D721Med (cell line): ENCODE data around the gene CDK9.

Experiments used
- DNase-seq: peaks from one replicate; pipeline ENCODE4 v3.0.0; 2011; ENCODE audit warnings: low spot score; ENCODE audit not compliant: insufficient read length
- FAIRE-seq: peaks from 2 replicates; lab custom pipeline; 2011; peaks lifted over from hg19 to GRCh38; lab: Jason Lieb, UNC
- TF ChIP-seq, protein P1 (sequence below): IDR thresholded peaks from 2 replicates; pipeline ENCODE4 v1.5.1; 2012; ENCODE audit warnings: mild to moderate bottlenecking, control low read depth; ENCODE audit not compliant: insufficient read depth; ENCODE audit errors: missing control alignments

Gene CDK9

DNA sequence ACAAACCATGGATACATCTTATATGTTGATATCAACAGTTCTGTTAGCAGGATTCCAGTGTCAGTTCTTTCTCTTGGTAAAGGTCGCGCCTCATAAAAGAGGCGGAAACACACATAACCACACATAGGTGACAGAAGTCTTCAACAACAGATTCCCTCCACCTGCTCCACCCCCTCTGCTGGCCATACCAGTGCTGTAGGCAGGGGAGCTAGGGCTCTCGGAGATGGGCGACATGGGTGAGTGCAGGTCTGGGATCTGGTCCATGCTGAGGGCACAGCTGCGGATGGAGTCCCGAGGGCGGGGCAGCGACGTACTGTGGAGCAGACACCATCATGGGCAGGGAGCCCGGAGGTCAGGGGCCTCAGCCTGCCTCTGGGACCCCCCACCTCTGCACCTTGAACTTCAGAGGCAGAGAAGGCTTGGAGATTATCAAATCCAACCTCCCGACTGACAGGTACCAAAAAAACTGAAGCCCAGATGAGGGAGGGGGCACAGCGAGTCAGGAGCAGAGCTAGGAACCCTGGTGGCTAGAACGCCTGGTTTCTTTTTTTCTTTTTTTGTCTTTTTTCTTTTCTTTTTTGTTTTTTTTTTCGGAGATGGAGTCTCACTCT lies 38.8 kb upstream of the CDK9 start:
- no peak for FAIRE-seq

DNA sequence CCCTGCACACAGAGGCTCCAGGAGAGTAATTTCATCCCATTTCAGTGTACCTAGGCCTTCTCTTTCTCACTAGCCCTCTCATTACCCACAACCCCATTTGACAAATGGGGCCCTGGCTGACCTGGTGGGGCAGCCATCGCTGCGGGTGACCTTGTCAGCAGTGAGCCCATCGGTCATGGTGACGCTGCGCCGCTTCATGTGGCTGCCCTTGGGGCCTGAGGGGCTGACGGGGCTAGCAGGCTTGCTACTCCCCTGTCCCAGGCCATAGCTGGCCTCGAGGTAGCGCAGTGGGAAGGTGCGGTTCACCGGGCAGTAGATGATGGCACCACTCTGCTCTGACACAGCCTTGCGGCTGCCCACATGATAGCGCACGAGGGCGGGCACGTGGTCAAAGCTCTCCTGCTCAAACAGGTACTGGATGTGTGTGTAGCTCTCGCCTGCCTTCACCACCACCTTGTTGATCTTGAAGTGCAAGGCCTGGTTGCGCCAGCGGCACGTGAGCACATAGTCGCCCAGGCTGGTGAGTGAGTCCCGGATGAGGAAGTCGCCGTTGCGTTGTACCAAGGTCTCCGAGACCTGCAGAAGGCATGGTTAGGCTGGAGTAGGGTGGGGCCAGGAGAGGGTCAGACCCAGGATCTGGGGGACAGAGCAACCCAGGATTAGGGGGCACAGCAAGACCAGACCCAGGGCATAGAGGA lies 36.6 kb upstream of the CDK9 start:
- DNase-seq (no peak), FAIRE-seq (no peak)
- TF ChIP-seq, protein P1, sequence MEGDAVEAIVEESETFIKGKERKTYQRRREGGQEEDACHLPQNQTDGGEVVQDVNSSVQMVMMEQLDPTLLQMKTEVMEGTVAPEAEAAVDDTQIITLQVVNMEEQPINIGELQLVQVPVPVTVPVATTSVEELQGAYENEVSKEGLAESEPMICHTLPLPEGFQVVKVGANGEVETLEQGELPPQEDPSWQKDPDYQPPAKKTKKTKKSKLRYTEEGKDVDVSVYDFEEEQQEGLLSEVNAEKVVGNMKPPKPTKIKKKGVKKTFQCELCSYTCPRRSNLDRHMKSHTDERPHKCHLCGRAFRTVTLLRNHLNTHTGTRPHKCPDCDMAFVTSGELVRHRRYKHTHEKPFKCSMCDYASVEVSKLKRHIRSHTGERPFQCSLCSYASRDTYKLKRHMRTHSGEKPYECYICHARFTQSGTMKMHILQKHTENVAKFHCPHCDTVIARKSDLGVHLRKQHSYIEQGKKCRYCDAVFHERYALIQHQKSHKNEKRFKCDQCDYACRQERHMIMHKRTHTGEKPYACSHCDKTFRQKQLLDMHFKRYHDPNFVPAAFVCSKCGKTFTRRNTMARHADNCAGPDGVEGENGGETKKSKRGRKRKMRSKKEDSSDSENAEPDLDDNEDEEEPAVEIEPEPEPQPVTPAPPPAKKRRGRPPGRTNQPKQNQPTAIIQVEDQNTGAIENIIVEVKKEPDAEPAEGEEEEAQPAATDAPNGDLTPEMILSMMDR, result no peak

More for the DNA sequence above, 38.8 kb upstream of the CDK9 start:
- DNase-seq, result no peak
- TF ChIP-seq, protein P1, result no peak

DNA sequence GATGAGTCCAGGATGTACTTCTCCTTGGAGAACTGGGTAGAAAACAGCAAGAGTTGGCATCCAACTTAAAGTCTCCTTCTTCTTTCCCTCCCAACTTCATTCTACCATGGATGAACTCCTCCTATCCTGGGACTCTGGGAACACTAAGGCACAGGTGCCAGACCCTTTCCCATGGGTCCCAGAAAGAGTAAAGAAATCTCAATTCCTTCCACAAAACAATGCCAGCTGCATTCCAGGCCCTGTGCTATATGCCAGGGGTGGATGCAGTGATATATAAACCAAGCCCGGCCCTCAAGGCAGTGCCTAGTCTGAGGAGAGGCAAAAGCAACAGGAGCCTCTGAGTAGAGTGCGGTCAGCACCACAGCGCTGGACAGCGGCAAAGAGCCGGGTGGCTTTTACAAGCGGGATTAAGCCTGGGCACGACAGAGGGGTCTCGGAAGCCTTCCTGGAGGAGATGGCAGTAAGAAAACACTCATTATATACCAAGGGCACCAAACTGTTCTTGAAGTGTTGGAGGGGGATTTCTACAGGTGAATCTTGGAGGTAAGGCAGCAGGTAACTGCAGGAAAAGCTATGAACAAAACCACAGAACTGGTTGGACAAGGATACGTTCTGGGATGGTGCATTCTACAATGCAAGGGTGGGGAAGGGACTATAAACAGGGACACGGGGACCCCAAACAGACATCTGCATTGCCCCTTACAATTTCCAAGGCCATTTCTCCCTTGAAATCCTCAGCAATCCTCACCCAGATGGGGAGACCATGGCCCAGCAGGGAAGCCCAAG lies 34.4 kb upstream of the CDK9 start:
- TF ChIP-seq, protein P1, result no peak
- no peak for DNase-seq
- no peak for FAIRE-seq

DNA sequence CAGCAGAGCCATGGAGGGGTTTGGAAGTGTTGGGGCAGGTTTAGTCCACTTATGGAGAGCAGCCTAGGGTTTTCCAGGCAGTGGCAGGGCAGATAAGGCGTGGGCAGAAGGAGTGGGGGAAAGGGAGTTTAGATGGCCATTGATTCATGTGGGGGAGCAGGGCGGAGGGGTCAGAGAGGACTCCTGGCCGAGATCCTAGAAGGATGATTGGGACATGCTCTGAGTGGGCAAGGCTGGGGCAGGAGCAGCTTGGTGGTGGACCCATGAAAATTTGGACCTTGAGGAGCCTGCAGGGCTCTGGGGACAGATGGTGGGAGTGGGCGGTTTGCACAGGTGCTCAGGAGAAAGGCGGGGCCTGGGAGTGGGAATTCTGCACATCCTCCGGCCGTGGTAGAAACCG lies 32.7 kb upstream of the CDK9 start:
- DNase-seq, result no peak
- no peak for FAIRE-seq
- TF ChIP-seq, protein P1, result no peak

DNA sequence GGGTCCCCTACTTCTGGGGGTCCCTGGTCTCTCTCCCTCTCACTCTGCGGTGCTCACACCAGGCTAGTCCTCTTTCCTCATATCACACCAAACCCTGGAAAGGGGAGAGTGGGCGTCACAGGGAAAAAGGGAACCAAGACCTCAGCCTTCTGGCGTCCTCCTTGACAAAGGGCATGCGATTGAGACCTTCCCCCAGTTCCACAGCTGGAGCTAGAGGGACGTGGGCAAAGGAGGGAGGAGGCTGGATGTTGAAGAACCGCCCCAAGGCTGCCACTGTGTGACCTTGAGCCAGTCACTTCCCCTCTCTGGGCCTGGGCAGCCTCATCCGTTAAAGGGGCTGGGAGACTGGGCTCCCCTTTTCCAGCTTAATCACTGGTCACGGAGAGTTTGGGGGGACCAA lies 32.2 kb upstream of the CDK9 start:
- DNase-seq (no peak), FAIRE-seq (no peak)
- TF ChIP-seq, protein P1, result no peak

DNA sequence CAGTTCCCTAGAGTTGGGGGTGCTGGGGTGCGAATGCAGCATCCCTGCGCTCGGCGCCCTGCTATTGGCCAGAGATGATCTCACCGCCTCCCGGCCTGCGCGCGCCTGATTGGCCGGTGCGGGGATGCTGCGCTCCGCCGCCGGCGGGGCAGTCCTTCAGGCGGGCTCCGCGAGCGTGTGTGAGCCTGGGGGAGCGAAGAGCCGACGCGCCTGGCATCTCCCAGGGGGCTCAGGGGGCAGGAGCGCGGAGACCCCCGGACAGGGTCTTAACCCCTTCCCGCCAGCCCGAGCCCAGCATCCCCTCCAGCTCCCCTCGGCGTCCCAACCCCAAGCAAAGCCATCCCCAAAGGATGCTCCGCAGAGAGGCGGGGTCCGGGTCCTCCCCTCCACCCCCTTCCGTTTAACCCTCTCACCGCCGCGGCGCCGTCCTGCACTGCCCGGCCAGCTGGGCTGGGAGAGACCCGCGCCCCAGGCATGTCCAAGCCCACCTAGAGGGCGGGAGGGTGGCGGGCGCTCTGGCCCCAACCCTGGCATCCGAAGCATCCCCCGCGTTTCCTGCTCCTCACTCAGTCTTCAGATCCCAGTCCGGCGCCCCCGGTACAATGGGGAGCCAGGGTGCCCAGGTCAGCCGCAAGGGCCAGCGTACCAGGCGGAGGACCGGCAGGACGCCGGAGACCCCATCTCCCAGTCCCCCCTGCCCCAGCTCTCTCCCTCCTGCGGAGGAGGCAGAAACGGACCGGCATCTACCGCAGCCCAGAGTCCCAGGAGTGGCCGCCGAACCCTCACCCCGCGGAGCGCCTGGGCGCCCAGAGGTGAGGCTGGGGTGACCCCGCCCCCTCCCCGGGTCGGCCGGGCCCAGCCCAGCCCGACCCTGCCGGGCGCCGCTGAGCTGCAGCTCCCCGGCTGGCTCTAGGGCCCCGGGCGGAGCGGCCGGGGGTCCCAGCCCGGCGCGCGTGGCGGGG lies 31.5 kb upstream of the CDK9 start:
- no peak for FAIRE-seq
- DNase-seq, result peak; percentile 92
- TF ChIP-seq, protein P1, result no peak
